ENCODE data around the gene MARCKS.

MARCKS gene

GRCh38 chr6:113830140-113830539, 27.0 kb upstream of the MARCKS start:
- no peak for DNase-seq (ENCODE audit: low spot score)
- POLR2A ChIA-PET (ENCODE audit: low non-redundant PET), result no interaction called here
- CTCF ChIA-PET, result no interaction called here
- TF ChIP-seq, protein P1, sequence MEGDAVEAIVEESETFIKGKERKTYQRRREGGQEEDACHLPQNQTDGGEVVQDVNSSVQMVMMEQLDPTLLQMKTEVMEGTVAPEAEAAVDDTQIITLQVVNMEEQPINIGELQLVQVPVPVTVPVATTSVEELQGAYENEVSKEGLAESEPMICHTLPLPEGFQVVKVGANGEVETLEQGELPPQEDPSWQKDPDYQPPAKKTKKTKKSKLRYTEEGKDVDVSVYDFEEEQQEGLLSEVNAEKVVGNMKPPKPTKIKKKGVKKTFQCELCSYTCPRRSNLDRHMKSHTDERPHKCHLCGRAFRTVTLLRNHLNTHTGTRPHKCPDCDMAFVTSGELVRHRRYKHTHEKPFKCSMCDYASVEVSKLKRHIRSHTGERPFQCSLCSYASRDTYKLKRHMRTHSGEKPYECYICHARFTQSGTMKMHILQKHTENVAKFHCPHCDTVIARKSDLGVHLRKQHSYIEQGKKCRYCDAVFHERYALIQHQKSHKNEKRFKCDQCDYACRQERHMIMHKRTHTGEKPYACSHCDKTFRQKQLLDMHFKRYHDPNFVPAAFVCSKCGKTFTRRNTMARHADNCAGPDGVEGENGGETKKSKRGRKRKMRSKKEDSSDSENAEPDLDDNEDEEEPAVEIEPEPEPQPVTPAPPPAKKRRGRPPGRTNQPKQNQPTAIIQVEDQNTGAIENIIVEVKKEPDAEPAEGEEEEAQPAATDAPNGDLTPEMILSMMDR (conservative IDR thresholded peaks at IDR 0.05; ENCODE audit: low read depth), result no peak
- no peak overlapping the region for H3K27ac ChIP-seq

DNA sequence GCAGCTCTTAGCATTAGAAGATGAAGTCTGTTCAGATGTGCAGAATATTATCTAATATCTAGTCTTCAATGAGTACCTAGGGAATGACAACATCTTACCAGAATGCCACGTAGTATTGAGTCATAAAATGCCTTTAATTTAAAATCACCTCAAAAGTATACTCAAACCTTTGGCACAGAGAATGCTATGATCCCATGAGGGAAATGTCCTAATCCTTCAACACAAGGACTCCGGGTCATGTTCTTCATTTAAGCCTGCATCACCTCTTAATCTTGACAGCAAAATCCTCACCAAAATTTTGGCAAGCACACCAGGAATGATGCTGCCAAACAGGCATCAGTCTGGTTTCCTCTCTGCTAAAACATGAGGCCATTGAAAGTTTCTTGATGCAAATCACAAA, 23.6 kb upstream of the MARCKS start:
- no peak overlapping the region for H3K27ac ChIP-seq
- TF ChIP-seq, protein P1 (conservative IDR thresholded peaks at IDR 0.05; ENCODE audit: low read depth), result no peak
- DNase-seq (ENCODE audit: low spot score), result peak; percentile 26
- POLR2A ChIA-PET (ENCODE audit: low non-redundant PET), result no interaction called here
- CTCF ChIA-PET, result interaction anchor here (0.6 kb wide), 1 partner anchor 971 kb away, joined by 3 read pairs; no protein-coding TSS in a partner anchor

- no peak overlapping the region for H3K27ac ChIP-seq
- CTCF ChIA-PET, result no interaction called here
- POLR2A ChIA-PET (ENCODE audit: low non-redundant PET), result no interaction called here
- TF ChIP-seq, protein P1 (conservative IDR thresholded peaks at IDR 0.05; ENCODE audit: low read depth), result no peak
- no peak for DNase-seq (ENCODE audit: low spot score)
Observed at GRCh38 chr6:113837170-113837569, 20.0 kb upstream of the MARCKS start.

- POLR2A ChIA-PET (ENCODE audit: low non-redundant PET), result no interaction called here
- TF ChIP-seq, protein P1 (conservative IDR thresholded peaks at IDR 0.05; ENCODE audit: low read depth), result no peak
- H3K27ac ChIP-seq, result no peak overlapping the region
- CTCF ChIA-PET, result no interaction called here
- DNase-seq (ENCODE audit: low spot score), result no peak
Observed at GRCh38 chr6:113842165-113842564, 15.0 kb upstream of the MARCKS start.

DNA sequence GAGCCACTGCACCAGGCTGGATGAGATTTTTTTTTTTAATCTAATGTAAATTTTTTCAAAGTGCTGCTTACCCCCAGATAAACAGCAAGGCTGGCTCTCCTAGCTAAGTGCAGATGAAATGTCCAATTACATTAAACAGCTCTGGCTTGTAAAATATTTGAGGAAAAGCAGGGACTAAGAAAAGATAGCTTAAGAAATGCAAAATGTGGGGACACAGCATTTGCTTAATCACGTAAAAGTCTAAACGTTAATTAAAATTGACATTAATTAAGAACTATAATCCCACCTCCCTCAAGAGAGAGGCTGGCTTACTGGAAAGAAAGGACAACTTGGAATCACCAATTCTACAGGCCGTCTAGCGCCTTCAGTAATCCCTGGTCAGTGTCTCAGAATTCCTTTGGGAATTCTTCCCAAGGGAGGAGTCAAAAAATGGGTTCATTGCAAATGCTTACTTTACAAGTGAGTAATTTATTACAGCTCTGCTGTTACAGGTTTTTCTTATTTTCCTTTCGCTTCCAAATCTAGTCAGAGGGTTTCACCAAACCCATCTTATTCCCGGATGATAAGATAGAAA, 13.6 kb upstream of the MARCKS start:
- ChIA-PET POLR2A (ENCODE audit: low non-redundant PET) (no interaction called here), CTCF (interaction anchor here (0.6 to 0.7 kb wide), 2 partner anchors 230 to 982 kb away, joined by 3 read pairs; no protein-coding TSS in a partner anchor)
- TF ChIP-seq, protein P1 (conservative IDR thresholded peaks at IDR 0.05; ENCODE audit: low read depth), result no peak
- no peak for DNase-seq (ENCODE audit: low spot score)
- H3K27ac ChIP-seq, result no peak overlapping the region

DNA sequence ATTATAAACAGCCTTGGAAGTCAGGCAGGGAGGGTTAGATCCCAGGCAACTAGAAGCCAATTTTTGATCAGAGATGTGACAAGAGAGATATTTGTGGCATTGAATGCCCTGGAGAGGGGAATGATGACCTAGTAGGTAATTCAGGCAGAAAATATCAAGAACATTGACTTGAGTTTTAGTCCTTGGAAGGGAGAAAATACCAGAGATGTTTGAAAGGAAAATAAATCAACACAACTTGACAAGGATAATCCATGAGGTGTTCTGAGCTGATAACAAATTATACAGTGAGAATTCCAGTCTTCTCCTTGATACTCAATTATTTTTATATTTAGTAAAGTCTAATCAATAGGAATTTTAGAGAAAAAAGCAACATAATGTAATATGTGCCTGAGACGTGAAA, 10.6 kb upstream of the MARCKS start:
- TF ChIP-seq, protein P1 (conservative IDR thresholded peaks at IDR 0.05; ENCODE audit: low read depth), result no peak
- no peak overlapping the region for H3K27ac ChIP-seq
- DNase-seq (ENCODE audit: low spot score), result no peak
- CTCF ChIA-PET, result no interaction called here
- POLR2A ChIA-PET (ENCODE audit: low non-redundant PET), result no interaction called here

All from RWPE1 (cell line).